Brain microvascular endothelial cell (primary cell): Measurements from ENCODE around the gene TMPRSS4.

Experiments
- DNase-seq: peaks from one replicate; pipeline ENCODE4 v3.0.0-alpha.2; 2020
- H3K27ac ChIP-seq: fragments of 250-450 bp; sonication (Bioruptor Pico); 2 replicates; pipeline ENCODE4 v1.5.1; 2020; ENCODE audit warnings: mild to moderate bottlenecking, moderate library complexity
- H3K27me3 ChIP-seq: fragments of 250-450 bp; sonication (Bioruptor Pico); replicated peaks from 2 replicates; pipeline ENCODE4 v1.5.1; 2020; ENCODE audit warnings: mild to moderate bottlenecking
- H3K36me3 ChIP-seq: fragments of 250-450 bp; sonication (Bioruptor Pico); replicated peaks from 2 replicates; pipeline ENCODE4 v1.5.1; 2020; ENCODE audit warnings: mild to moderate bottlenecking
- H3K4me3 ChIP-seq: 2 replicates; pipeline ENCODE4 v1.5.1; 2011; ENCODE audit warnings: low read depth, mild to moderate bottlenecking, control low read depth, low read length, moderate library complexity
- CTCF ChIP-seq: IDR thresholded peaks from 2 replicates; pipeline ENCODE4 v1.5.1; 2011; ENCODE audit warnings: low read depth, mild to moderate bottlenecking, moderate library complexity, low read length, control low read depth, inconsistent platforms; ENCODE audit errors: missing control alignments
- in situ Hi-C: cut with HindIII; loops from 2 replicates; pipeline ENCODE4 v1.10.0; 2017; ENCODE audit warnings: low sequenced_read_pairs, low pct_ligation_motif_present

The TMPRSS4 gene

GRCh38 chr11:118133816-118134215, 56.9 kb downstream of the TMPRSS4 start:
- in situ Hi-C loops, result no loop called here
- H3K36me3 ChIP-seq, result no peaks in the 10 kb centered on the region
- H3K27me3 ChIP-seq, result no peaks in the 10 kb centered on the region
- DNase-seq, result no peak
- no peak overlapping the region for H3K4me3 ChIP-seq
- TF ChIP-seq CTCF, result no peak
- no peak overlapping the region for H3K27ac ChIP-seq

GRCh38 chr11:118135051-118135795, 58.3 kb downstream of the TMPRSS4 start:
- in situ Hi-C loops, result no loop called here
- Histone ChIP-seq H3K27ac (no peak overlapping the region), H3K27me3 (no peaks in the 10 kb centered on the region), H3K36me3 (no peaks in the 10 kb centered on the region), H3K4me3 (no peak overlapping the region)
- DNase-seq, result no peak
- TF ChIP-seq CTCF, result no peak

GRCh38 chr11:118135796-118136165, 58.9 kb downstream of the TMPRSS4 start:
- H3K27me3 ChIP-seq, result no peaks in the 10 kb centered on the region
- no peak overlapping the region for H3K27ac ChIP-seq
- in situ Hi-C loops, result no loop called here

GRCh38 chr11:118136341-118136740, 59.5 kb downstream of the TMPRSS4 start:
- H3K4me3 ChIP-seq, result no peak overlapping the region
- no peaks in the 10 kb centered on the region for H3K36me3 ChIP-seq
- in situ Hi-C loops, result no loop called here
- H3K27ac ChIP-seq, result no peak overlapping the region
- no peaks in the 10 kb centered on the region for H3K27me3 ChIP-seq
- no peak for TF ChIP-seq CTCF
- no peak for DNase-seq

More at GRCh38 chr11:118135796-118136165, 58.9 kb downstream of the TMPRSS4 start:
- H3K4me3 ChIP-seq, result no peak overlapping the region
- TF ChIP-seq CTCF, result no peak
- DNase-seq, result no peak
- H3K36me3 ChIP-seq, result no peaks in the 10 kb centered on the region

GRCh38 chr11:118136801-118137200, 59.9 kb downstream of the TMPRSS4 start:
- in situ Hi-C loops, result no loop called here
- TF ChIP-seq CTCF, result no peak
- Histone ChIP-seq H3K4me3 (no peak overlapping the region), H3K36me3 (no peaks in the 10 kb centered on the region), H3K27ac (no peak overlapping the region), H3K27me3 (no peaks in the 10 kb centered on the region)
- no peak for DNase-seq
